ENCODE measurements around the gene ADCY2.

ADCY2 gene

DNA sequence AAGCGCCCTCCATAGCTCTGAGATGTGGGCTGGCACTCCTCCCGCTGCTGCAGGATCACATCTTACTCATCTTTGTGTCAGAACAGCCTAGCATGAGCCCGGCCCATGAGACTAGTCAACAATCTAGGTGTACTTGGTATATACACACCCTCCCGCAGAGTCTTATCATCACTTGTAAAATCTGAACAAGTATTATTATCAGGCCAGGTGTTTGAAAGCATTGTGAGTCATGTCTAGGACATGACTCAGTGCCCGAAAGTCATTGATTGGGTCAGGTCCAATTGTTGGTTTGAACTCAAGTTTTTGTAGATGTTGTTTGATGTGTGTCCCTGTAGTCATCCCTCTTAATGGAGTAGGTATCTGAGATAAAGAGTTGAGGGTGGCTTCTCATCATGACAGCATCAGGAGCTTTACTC is 346.3 kb downstream of the ADCY2 start:
- DNase-seq (ENCODE audit: low read depth, low spot score), result no peak

DNA sequence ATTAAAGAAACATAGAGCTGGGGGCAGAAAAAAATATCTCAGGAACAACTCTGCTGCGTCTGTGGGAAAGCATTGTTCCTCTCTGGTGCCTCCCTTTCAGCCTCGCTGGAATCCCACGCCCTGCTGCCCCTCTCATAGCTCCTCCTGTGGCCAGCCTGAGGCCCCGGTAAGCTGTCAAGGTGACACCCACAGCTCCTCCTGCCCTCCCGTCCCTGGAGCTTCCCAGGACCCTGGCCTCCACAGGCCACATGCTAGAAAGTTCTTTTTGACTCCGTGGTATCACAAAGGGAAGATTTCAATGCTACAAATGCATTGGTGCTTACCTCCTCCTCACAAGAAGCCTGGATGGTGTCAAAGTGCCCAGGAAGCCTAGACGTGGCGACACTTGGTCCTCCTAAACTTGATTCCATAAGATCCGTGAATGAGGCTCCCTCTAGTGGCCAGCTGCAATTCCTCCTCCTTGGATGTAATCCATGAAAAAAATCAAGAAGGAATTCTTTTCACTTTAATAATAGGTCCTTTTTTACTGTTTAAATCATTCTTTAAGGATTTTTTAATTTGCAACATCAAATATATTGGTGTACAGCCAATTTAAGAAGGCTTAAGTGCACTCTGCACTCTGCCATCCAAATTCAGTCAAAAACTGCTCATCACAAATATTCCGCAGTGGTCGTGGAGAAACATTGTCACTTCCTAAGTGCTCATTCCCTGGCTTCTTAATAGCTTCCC is 350.1 kb downstream of the ADCY2 start:
- DNase-seq (ENCODE audit: low read depth, low spot score), result peak; percentile 72

DNA sequence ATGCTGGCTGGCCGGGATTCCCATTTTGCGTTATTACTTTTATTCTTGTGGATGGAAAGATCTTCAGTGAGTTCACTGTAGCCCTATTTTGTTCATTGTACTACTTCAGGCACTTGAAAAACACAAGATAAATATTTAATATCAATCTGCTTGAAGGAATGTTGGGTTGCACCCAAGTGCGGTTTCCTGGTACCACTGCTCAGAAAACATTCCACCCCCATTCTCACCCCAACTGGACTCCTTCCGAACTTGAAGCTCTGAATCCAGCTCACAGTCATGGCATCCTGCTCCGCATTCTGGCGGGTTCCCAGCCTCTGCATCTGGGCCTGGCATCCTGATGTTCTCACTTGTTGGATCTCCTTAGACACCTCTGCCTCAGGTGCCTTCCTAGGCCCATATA is 351.8 kb downstream of the ADCY2 start:
- no peak for DNase-seq (ENCODE audit: low read depth, low spot score)

GRCh38 chr5:7749626-7750025 is 353.7 kb downstream of the ADCY2 start:
- no peak for DNase-seq (ENCODE audit: low read depth, low spot score)

- no peak for DNase-seq (ENCODE audit: low read depth, low spot score)
Observed at GRCh38 chr5:7751874-7752273, 355.9 kb downstream of the ADCY2 start.

DNA sequence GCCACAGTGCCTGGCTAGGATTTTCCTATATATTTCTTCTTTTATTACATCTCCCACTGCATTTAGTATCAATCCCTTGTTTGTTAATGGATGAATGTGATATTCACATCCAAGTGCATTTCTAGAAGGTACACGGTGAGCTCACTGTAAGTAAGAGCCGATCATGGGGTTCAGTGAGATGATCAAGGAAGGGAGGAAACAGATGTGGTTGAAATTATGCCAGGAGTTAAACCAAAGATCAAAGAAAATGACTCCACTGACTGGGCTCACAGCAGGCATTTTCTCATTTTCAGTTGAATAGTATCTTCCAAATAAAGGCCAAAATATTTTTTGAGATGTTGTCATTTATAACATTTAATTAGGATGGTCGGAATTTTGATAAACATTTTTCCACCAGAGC is 357.2 kb downstream of the ADCY2 start:
- no peak for DNase-seq (ENCODE audit: low read depth, low spot score)

- DNase-seq (ENCODE audit: low read depth, low spot score), result no peak
Observed at GRCh38 chr5:7753596-7753995, 357.7 kb downstream of the ADCY2 start.

GRCh38 chr5:7754490-7754889 is 358.6 kb downstream of the ADCY2 start:
- DNase-seq (ENCODE audit: low read depth, low spot score), result no peak

GRCh38 chr5:7754997-7755596 is 359.2 kb downstream of the ADCY2 start:
- peak; percentile 89 for DNase-seq (ENCODE audit: low read depth, low spot score)

DNA sequence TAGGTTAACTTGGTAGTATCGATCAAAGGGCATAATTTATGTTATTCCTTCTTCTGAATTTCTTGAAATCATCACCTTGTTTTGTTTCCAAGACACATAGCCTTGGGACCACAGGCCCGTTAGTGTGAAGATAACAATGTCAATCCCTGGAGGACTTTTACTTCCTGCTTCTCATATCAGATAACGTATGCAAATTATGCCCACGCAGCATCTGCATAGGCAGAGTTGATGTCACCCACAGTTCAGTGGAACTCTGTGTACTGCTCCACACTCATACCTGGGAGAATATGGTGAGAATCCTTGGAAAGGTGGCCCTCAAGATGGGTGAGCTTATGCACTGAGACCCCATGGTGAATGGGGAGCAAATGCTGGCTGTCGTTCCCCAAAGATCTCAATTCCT is 360.0 kb downstream of the ADCY2 start:
- DNase-seq (ENCODE audit: low read depth, low spot score), result no peak

DNA sequence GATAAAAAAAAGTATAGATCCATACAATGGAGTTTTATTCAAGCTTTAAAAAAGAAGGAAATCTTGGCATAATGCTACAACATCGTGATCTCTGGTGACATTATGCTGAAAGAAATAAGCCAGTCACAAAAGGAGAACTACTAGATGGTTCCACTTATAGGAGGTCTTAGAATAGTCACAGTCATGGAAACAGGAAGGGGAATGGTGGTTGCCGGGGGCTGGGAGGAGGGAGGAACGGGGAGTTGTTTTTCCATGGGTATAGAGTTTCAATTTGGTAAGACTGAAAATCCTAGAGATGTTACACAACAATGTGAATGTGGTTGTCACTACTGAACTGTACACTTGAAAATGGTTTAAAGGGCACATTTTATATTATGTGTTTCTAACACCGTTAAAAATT is 360.5 kb downstream of the ADCY2 start:
- no peak for DNase-seq (ENCODE audit: low read depth, low spot score)

- peak; percentile 6 for DNase-seq (ENCODE audit: low read depth, low spot score)
Observed at GRCh38 chr5:7759257-7759871, 363.4 kb downstream of the ADCY2 start.

DNA sequence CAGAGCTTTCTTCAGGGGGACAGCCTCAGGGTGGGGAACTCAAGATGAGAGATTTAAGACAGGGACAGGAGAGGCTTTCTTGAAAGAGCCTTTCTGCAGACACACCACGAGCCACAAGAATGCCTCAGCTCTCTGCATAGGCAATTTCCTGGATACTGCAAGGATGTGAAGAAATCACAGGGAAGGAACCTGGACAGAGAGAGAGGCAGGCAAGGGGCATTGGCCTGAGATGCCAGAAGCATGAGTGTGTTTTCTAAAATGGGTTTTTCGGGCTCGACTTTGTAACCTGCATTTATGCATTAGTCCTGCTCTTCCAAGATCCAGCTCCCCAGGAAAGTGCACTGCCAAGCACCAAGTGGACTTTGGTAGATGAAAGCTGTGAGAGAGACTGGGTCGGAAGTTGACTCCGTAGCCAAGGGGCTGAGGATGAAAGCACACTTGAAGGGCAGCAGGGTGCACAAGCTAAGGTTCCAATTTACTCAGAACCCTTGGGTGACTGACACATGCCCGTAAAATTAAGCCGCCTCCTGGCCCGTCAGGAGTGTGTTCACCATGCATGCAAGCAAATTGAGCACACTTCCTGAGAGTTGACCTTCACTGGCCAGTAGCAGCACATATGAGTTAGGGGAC is 364.1 kb downstream of the ADCY2 start:
- no peak for DNase-seq (ENCODE audit: low read depth, low spot score)

GRCh38 chr5:7762267-7762666 is 366.3 kb downstream of the ADCY2 start:
- DNase-seq (ENCODE audit: low read depth, low spot score), result peak; percentile 7

GRCh38 chr5:7763621-7764072 is 367.7 kb downstream of the ADCY2 start:
- DNase-seq (ENCODE audit: low read depth, low spot score), result no peak

GRCh38 chr5:7764452-7764851 is 368.5 kb downstream of the ADCY2 start:
- no peak for DNase-seq (ENCODE audit: low read depth, low spot score)

DNA sequence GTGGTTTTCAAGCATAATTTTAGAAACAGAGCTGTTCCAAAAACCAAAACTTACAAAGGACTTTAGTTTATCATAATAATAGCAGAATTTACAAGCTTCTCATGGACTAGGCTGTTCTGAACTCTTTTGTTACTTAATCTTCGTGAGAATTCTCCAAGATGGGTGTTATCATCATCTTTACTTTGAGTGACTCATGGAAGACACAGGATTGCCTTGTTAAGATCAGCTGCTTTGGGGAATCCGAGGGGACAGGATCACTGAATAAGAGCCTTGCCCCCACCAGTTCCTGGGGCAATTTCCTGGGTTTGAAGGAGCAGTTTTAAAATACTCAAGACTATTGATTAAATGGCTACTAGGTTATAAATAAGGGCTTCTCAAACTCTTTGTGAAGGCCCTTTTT is 374.5 kb downstream of the ADCY2 start:
- no peak for DNase-seq (ENCODE audit: low read depth, low spot score)

DNA sequence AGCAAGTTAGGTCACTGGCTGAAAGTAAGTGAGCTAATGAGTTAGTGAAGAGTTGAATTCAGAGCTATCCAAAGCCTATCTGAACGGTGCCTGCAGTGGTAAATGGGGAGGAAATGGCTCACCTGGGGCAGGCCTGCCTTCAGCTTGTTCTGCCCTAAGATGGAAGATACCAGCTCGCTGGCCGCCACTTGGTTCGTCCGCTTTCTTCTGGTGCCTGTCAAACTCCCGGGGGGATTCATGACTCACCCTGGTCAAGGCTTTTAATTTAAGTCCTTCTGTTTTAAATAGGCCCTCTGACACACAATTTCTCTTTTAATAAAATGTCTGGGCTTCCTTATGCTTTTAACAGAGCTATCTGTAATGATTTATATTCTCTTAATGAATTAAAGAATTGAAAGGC is 376.2 kb downstream of the ADCY2 start:
- no peak for DNase-seq (ENCODE audit: low read depth, low spot score)

DNA sequence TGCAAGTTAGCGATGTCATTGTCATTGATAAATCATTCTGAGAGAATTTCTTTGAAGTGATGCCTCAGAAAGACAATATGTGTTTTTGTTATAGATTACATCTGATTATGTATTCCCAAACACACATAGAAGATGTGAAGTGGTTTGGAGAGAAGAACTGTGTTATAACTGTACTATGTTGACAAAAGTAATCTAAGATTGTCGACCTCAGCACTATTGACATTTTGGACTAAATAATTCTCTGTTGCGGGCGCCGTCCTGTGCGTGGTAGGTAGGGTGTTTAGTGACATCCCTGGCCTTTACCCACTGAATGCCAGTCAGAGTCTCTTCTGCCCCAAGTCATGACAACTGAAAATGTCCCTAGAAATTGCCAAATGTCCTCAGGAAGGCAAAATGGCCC is 377.2 kb downstream of the ADCY2 start:
- DNase-seq (ENCODE audit: low read depth, low spot score), result no peak

DNA sequence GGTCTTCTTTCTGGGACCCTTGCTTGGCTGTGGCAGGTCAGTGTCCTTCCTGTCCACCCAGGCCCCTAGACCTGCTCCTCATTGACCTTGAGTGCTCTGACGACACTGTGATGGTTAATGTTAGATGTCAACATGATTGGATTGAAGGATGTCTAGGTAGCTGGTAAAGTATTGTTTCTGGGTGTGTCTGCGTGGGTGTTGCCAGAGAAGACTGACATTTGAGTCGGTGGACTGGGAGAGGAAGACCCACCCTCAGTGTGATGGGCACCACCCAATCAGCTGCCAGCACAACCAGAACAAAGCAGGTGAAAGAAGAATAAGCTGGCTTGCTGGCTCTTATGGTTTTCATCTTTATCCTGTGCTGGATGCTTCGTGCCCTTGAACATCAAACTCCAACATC is 380.5 kb downstream of the ADCY2 start:
- DNase-seq (ENCODE audit: low read depth, low spot score), result no peak

DNA sequence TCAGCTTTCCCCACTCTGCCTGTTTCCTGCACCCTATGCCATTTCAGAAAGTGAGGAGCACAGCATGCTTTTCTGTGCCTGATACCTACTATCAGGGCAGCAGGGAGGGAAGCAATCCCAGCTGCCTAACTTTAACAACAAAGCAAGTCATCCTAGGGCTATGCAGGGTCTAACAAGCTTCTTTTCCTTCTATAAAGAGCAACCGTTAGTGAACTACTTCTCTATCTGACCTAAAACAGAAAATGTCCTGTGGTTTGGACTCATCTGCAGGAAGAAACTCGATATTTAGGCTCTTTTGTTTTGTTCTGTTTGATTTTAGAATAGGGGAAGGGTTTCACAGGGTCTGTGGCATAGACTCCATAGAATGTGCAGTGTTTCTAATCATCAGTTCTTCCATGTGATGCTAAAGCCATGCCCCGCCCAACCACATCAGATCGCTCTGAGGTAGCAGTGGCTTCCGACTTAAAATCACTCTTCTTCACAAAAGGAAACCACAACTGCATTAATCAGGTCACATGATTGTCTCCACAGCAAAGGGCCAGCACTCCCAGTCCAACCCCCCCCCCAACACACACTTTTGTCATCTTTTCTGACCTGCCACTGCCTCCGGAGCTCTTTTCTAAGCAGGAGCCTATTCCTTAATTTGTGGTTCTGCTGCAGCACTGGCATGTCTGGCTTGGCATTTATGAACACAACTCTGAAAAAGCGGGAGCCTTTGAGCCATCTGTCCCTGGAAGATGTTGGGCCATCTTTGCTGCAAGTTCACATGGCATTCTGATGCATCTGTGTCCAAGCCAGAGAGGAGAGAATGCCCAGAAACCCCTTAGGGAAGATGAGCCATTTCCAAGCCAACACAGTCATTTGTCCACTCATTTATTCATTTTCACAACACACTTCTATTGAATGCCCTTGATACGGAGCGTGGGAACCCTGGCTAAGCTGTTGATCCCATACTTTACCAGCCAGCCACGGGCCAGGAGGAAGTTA is 383.4 kb downstream of the ADCY2 start:
- no peak for DNase-seq (ENCODE audit: low read depth, low spot score)
